Ishikawa (cell line): ENCODE results near the gene TM7SF3.

Experiments
- CEBPB ChIP-seq: IDR thresholded peaks from 2 replicates; pipeline ENCODE4 v1.6.1; 2012
- CREB1 ChIP-seq: IDR thresholded peaks from 2 replicates; pipeline ENCODE4 v1.6.1; 2012; ENCODE audit warnings: low read depth
- EGR1 ChIP-seq: IDR thresholded peaks from 2 replicates; pipeline ENCODE4 v1.6.1; 2012
- EP300 ChIP-seq: IDR thresholded peaks from 2 replicates; pipeline ENCODE4 v1.6.1; 2012; ENCODE audit warnings: borderline replicate concordance
- FOXM1 ChIP-seq: IDR thresholded peaks from 2 replicates; pipeline ENCODE4 v1.6.1; 2012; ENCODE audit warnings: low read depth, borderline replicate concordance
- MAX ChIP-seq: IDR thresholded peaks from 2 replicates; pipeline ENCODE4 v1.6.1; 2012
- NFIC ChIP-seq: IDR thresholded peaks from 2 replicates; pipeline ENCODE4 v1.6.1; 2012
- RAD21 ChIP-seq: IDR thresholded peaks from 2 replicates; pipeline ENCODE4 v1.6.1; 2012; ENCODE audit warnings: low read depth
- REST ChIP-seq: IDR thresholded peaks from 2 replicates; pipeline ENCODE4 v1.6.1; 2012; ENCODE audit warnings: low read depth, mild to moderate bottlenecking
- TAF1 ChIP-seq: IDR thresholded peaks from 2 replicates; pipeline ENCODE4 v1.6.1; 2012; ENCODE audit warnings: low read depth, mild to moderate bottlenecking
- TCF12 ChIP-seq: IDR thresholded peaks from 2 replicates; pipeline ENCODE4 v1.6.1; 2012; ENCODE audit warnings: low read depth
- TEAD4 ChIP-seq: IDR thresholded peaks from 2 replicates; pipeline ENCODE4 v1.6.1; 2012
- USF1 ChIP-seq: IDR thresholded peaks from 2 replicates; pipeline ENCODE4 v1.6.1; 2012
- YY1 ChIP-seq: IDR thresholded peaks from 2 replicates; pipeline ENCODE4 v1.6.1; 2012; ENCODE audit warnings: low read depth
- ZBTB7A ChIP-seq: IDR thresholded peaks from 2 replicates; pipeline ENCODE4 v1.6.1; 2012; ENCODE audit warnings: low read depth

TM7SF3 gene

GRCh38 chr12:27018037-27018436 is 3.9 kb upstream of the TM7SF3 start:
- TF ChIP-seq MAX = no peak
- no peak for TF ChIP-seq EGR1
- no peak for TF ChIP-seq TAF1
- TF ChIP-seq USF1 = no peak
- TF ChIP-seq EP300 = no peak
- no peak for TF ChIP-seq CEBPB
- TF ChIP-seq ZBTB7A = no peak
- no peak for TF ChIP-seq TEAD4
- TF ChIP-seq NFIC = no peak

GRCh38 chr12:27015730-27016076 is 1.5 kb upstream of the TM7SF3 start:
- TF ChIP-seq MAX (no peak), TEAD4 (no peak), CREB1 (no peak), FOXM1 (no peak), RAD21 (peak; percentile 43)

- TF ChIP-seq REST (no peak), FOXM1 (no peak), USF1 (no peak), ZBTB7A (no peak), CEBPB (no peak), CREB1 (no peak), RAD21 (no peak)
Observed at GRCh38 chr12:27014859-27015729, 910 bp upstream of the TM7SF3 start.

GRCh38 chr12:27013611-27014084 is 536 bp downstream of the TM7SF3 start:
- TF ChIP-seq TCF12 (no peak), CREB1 (no peak), FOXM1 (no peak), ZBTB7A (peak; percentile 0; the same call in 1 of the 2 replicates), EP300 (no peak)

- no peak for TF ChIP-seq FOXM1
- TF ChIP-seq CEBPB = no peak
- no peak for TF ChIP-seq EP300
- no peak for TF ChIP-seq MAX
- TF ChIP-seq RAD21 = no peak
- no peak for TF ChIP-seq YY1
- TF ChIP-seq TCF12 = no peak
- TF ChIP-seq REST = no peak
- no peak for TF ChIP-seq EGR1
- TF ChIP-seq TAF1 = no peak
- TF ChIP-seq CREB1 = no peak
- no peak for TF ChIP-seq USF1
- no peak for TF ChIP-seq TEAD4
- no peak for TF ChIP-seq ZBTB7A
- TF ChIP-seq NFIC = no peak
Observed at GRCh38 chr12:27012982-27013255, 1.3 kb downstream of the TM7SF3 start.
